Heart left ventricle (tissue), 13 donors: Measurements from ENCODE around the gene SCN1B.

Experiments used
- CTCF ChIP-seq, 12 donors: fragments of 200-600 bp; sonication (generic) in 4 of 12; IDR thresholded peaks; one replicate each; pipeline versions ENCODE4 v1.5.0 to v1.8.0; 2018 to 2022; ENCODE audit warnings: antibody characterized with exemption in 12 of 12, mild to moderate bottlenecking in 5 of 12
- POLR2A ChIP-seq, 2 donors: fragments of 450-650 bp; IDR thresholded peaks; one replicate each; pipeline ENCODE4 v1.6.1; 2017; ENCODE audit warnings: antibody characterized with exemption in 2 of 2, mild to moderate bottlenecking in 2 of 2, moderate library complexity in 2 of 2
- donor health status: ischemic (EF 13 %, LVEDD 7.1; RV severe dilation, severe dysfunction).
- donor health status: DM: no; HTN: yes; CAD: no.
- donor health status: DM: no; HTN: no; CAD: no.
- donor health status: ischemic (EF 25% LVEDD 6.9; RV normal size, moderate dysfunction).
- donor health status: ischemic (EF 25% LVEDD 5.7; RV mildly dilated, moderate dysfunction).
- donor health status: ischemic (EF 35%, LVEDD 5.7; RV mildly dilated, moderate dysfunction).
- donor health status: nonischemic (EF 11% LVEDD 7.7; RV severe dilation, severe dysfunction).
- donor health status: DM: yes; HTN: yes; CAD: no.
- donor health status: PGD.
- donor health status: ischemic (EF 29% LVEDD 5.4; RV normal size, mild dysfunction).
- donor health status: nonischemic (EF 23%, LVEDD 6.1; RV moderate dilation, normal function).

DNA sequence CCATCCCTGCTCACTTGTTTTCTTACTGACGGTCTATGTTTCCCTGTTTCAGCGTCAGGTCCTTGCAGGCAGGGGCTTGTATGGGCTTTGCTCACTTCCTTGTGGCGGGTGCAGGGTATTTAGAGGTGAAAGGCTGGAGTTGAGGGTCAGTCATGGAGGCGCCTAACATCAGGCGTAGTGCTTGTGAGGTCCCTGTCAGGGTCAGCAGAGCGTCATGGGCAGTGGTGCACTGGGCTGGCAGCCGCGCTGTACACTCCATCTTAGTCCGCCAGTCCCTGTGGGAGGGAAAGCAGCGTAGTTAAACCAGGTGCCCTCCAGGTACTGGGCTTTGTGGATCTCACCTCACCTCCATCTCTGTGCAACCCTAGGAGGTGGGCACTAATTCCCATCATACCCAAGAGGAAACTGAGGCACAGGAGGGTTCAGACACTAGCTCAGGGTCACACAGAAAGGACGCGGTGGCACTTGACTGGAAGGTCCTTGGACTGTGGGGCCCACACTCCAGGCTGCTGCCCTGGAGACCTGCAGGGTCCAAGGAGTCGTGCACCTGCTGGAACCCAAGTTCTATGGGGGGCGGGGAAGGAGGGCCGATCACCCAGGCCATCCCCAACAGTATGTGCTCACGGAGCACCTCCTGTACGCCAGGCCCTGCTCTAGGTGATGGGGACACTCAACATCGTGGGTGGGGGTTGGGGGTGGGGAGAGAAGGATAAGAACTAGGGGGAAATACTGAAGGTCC, 25.6 kb upstream of the SCN1B start:
- TF ChIP-seq CTCF (IDR thresholded peaks at IDR 0.05): no peak
- no peak for TF ChIP-seq POLR2A (IDR thresholded peaks at IDR 0.05)
